HepG2 (cell line): Measurements from ENCODE around the gene RSPH9. TPM values are rescaled to one million over a fixed set of nuclear protein-coding genes. Genes with fewer than 3 reads are reported as not detected.

Source experiments
- BRCA1 ChIP-seq: sonication (generic); formaldehyde crosslinking; IDR thresholded peaks from 2 replicates; pipeline ENCODE4 v1.4.0; 2020; ENCODE audit warnings: missing genetic modification reagents
- GABPB1 ChIP-seq: IDR thresholded peaks from 2 replicates; pipeline ENCODE4 v1.6.1; 2016; ENCODE audit warnings: mild to moderate bottlenecking, missing genetic modification reagents, moderate library complexity, missing compliant biosample characterization
- HNRNPK ChIP-seq: fragments of 200-400 bp; formaldehyde crosslinking; IDR thresholded peaks from 2 replicates; pipeline ENCODE4 v1.6.1; 2018; ENCODE audit warnings: low read length, low read depth, moderate library complexity, mild to moderate bottlenecking; ENCODE audit not compliant: poor library complexity, severe bottlenecking
- HOXD1 ChIP-seq: sonication (generic); formaldehyde crosslinking; IDR thresholded peaks from 2 replicates; pipeline ENCODE4 v1.5.0; 2020; ENCODE audit warnings: missing genetic modification reagents
- KLF13 ChIP-seq: sonication (generic); formaldehyde crosslinking; IDR thresholded peaks from 2 replicates; pipeline ENCODE4 v1.4.0; 2020; ENCODE audit warnings: mild to moderate bottlenecking, missing genetic modification reagents
- MIER2 ChIP-seq: IDR thresholded peaks from 2 replicates; pipeline ENCODE4 v1.6.1; 2016; ENCODE audit warnings: missing biosample characterization, missing genetic modification reagents
- MTF1 ChIP-seq: sonication (generic); formaldehyde crosslinking; IDR thresholded peaks from 2 replicates; pipeline ENCODE4 v1.5.0; 2020; ENCODE audit warnings: missing genetic modification reagents
- NCOA1 ChIP-seq: sonication (generic); formaldehyde crosslinking; IDR thresholded peaks from 2 replicates; pipeline ENCODE4 v1.9.0; 2021; ENCODE audit warnings: missing genetic modification reagents
- POGK ChIP-seq: sonication (generic); formaldehyde crosslinking; conservative IDR thresholded peaks from 2 replicates; pipeline ENCODE4 v1.8.0; 2022; ENCODE audit warnings: mild to moderate bottlenecking, moderate library complexity, missing genetic modification reagents
- RERE ChIP-seq: IDR thresholded peaks from 2 replicates; pipeline ENCODE4 v1.6.1; 2016; ENCODE audit warnings: low read depth, missing genetic modification reagents, missing compliant biosample characterization
- SRSF4 ChIP-seq: fragments of 200-400 bp; formaldehyde crosslinking; IDR thresholded peaks from one replicate; pipeline ENCODE4 v1.6.1; 2018; ENCODE audit warnings: mild to moderate bottlenecking, low read depth, low read length, moderate library complexity; ENCODE audit not compliant: poor library complexity, severe bottlenecking
- TRIM22 ChIP-seq: fragments of 450-650 bp; IDR thresholded peaks from 2 replicates; pipeline ENCODE4 v1.6.1; 2017
- ZMYM3 ChIP-seq: sonication (generic); formaldehyde crosslinking; IDR thresholded peaks from 2 replicates; pipeline ENCODE4 v1.5.1; 2020; ENCODE audit warnings: mild to moderate bottlenecking, missing genetic modification reagents
- ZNF263 ChIP-seq: sonication (generic); formaldehyde crosslinking; IDR thresholded peaks from 2 replicates; pipeline ENCODE4 v1.4.0; 2020; ENCODE audit warnings: missing genetic modification reagents
- ZNF33A ChIP-seq: sonication (generic); formaldehyde crosslinking; IDR thresholded peaks from 2 replicates; pipeline ENCODE4 v1.5.1; 2020; ENCODE audit warnings: missing genetic modification reagents, mild to moderate bottlenecking, moderate library complexity, borderline replicate concordance
- ZNF503 ChIP-seq: sonication (generic); formaldehyde crosslinking; IDR thresholded peaks from 2 replicates; pipeline ENCODE4 v1.4.0; 2020; ENCODE audit warnings: missing genetic modification reagents
- ZNF510 ChIP-seq: sonication (generic); formaldehyde crosslinking; IDR thresholded peaks from 2 replicates; pipeline ENCODE4 v1.4.0; 2020; ENCODE audit warnings: low read depth, mild to moderate bottlenecking, missing genetic modification reagents
- ZNF558 ChIP-seq: sonication (generic); formaldehyde crosslinking; IDR thresholded peaks from 2 replicates; pipeline ENCODE4 v1.9.0; 2022; ENCODE audit warnings: mild to moderate bottlenecking, missing genetic modification reagents, borderline replicate concordance
- ZNF562 ChIP-seq: sonication (generic); formaldehyde crosslinking; IDR thresholded peaks from 2 replicates; pipeline ENCODE4 v1.8.0; 2022; ENCODE audit warnings: missing genetic modification reagents, borderline replicate concordance
- ZNF615 ChIP-seq: sonication (generic); formaldehyde crosslinking; IDR thresholded peaks from 2 replicates; pipeline ENCODE4 v1.5.0; 2020; ENCODE audit warnings: mild to moderate bottlenecking, missing genetic modification reagents, borderline replicate concordance
- ZSCAN12 ChIP-seq: sonication (generic); formaldehyde crosslinking; IDR thresholded peaks from 2 replicates; pipeline ENCODE4 v1.9.0; 2021; ENCODE audit warnings: mild to moderate bottlenecking, missing genetic modification reagents
- polyA plus RNA-seq, 8 experiments: library from polyadenylated mRNA; depleted of rRNA in 3 of 8; stranded (reverse) in 7 of 8; unstranded in 1 of 8; fragments of >200 nt; fragmentation: Illumina TruSeq in 4 of 8; extraction: Trizol in 4 of 8; gene quantifications; 2 replicates each; pipeline versions ENCODE4 v1.2.1 to v1.2.3, GENCODE V29; 2011 to 2016; ENCODE audit warnings: low read depth in 4 of 8, missing spikeins in 1 of 8, mixed read lengths in 1 of 8; ENCODE audit not compliant: insufficient read depth in 1 of 8
- total RNA-seq, 5 experiments: library from RNA; depleted of rRNA; stranded (reverse); fragments of >200 nt; fragmentation: Illumina TruSeq; extraction: Trizol; gene quantifications; 2 replicates each; pipeline ENCODE4 v1.2.3, GENCODE V29; 2016; ENCODE audit warnings: low read depth in 1 of 5

Gene RSPH9
- total and polyA plus RNA-seq, 2 of the 13 experiments (the other 11 are each of a cell fraction or from before 2014, with no cell fraction given) = 0.04 TPM; not detected in 1

GRCh38 chr6:43629104-43629504, 15.7 kb upstream of the RSPH9 start, which contains the start of gene GTPBP2 (continued):
- TF ChIP-seq POGK (no peak; the same call in 1 of the 2 replicates), KLF13 (no peak), GABPB1 (CRISPR knock-in tag) (peak; percentile 93), ZNF33A (CRISPR knock-in tag) (no peak), RERE (CRISPR knock-in tag) (no peak), MTF1 (CRISPR knock-in tag) (no peak), ZNF263 (CRISPR knock-in tag) (no peak), ZNF503 (no peak), MIER2 (CRISPR knock-in tag) (no peak), ZNF615 (CRISPR knock-in tag) (no peak), SRSF4 (no peak), NCOA1 (CRISPR knock-in tag) (no peak), HNRNPK (no peak), ZSCAN12 (CRISPR knock-in tag) (no peak), BRCA1 (CRISPR knock-in tag) (no peak), HOXD1 (no peak; the same call in 1 of the 2 replicates), ZNF558 (CRISPR knock-in tag) (no peak), TRIM22 (no peak), ZMYM3 (CRISPR knock-in tag) (no peak), ZNF562 (CRISPR knock-in tag) (no peak), ZNF510 (CRISPR knock-in tag) (no peak; the same call in 1 of the 2 replicates)
